SJCRH30 (cell line): ENCODE data around the gene HOXD4. TPM values are rescaled to one million over a fixed set of nuclear protein-coding genes. Genes with fewer than 3 reads are reported as not detected.

Source experiments
- DNase-seq, 2 experiments: peaks; one replicate each; pipeline ENCODE4 v3.0.0-alpha.2; 2015 to 2020
- H3K27ac ChIP-seq: fragments of 250-450 bp; sonication (Bioruptor Pico); 2 replicates; pipeline ENCODE4 v1.5.1; 2020; ENCODE audit warnings: mild to moderate bottlenecking, moderate library complexity
- H3K27me3 ChIP-seq: fragments of 250-450 bp; sonication (Bioruptor Pico); 2 replicates; pipeline ENCODE4 v1.5.1; 2020; ENCODE audit warnings: mild to moderate bottlenecking, moderate library complexity
- H3K36me3 ChIP-seq: fragments of 250-450 bp; sonication (Bioruptor Pico); 2 replicates; pipeline ENCODE4 v1.5.1; 2020; ENCODE audit warnings: mild to moderate bottlenecking, moderate library complexity
- H3K4me1 ChIP-seq: fragments of 250-450 bp; sonication (Bioruptor Pico); 2 replicates; pipeline ENCODE4 v1.5.1; 2020; ENCODE audit warnings: mild to moderate bottlenecking, moderate library complexity
- H3K4me3 ChIP-seq: fragments of 250-450 bp; sonication (Bioruptor Pico); 2 replicates; pipeline ENCODE4 v1.5.1; 2020; ENCODE audit warnings: mild to moderate bottlenecking, moderate library complexity
- H3K9me3 ChIP-seq: fragments of 250-450 bp; sonication (Bioruptor Pico); replicated peaks from 2 replicates; pipeline ENCODE4 v1.5.1; 2020; ENCODE audit warnings: mild to moderate bottlenecking, moderate library complexity
- total RNA-seq: library from RNA; depleted of rRNA; stranded (reverse); fragments of >200 nt; shearing (Covaris generic); gene quantifications from 2 replicates; pipeline ENCODE4 v1.2.3, GENCODE V29; 2014

Gene HOXD4
- total RNA-seq, 1 experiment from 2014 or later, result not detected

DNA sequence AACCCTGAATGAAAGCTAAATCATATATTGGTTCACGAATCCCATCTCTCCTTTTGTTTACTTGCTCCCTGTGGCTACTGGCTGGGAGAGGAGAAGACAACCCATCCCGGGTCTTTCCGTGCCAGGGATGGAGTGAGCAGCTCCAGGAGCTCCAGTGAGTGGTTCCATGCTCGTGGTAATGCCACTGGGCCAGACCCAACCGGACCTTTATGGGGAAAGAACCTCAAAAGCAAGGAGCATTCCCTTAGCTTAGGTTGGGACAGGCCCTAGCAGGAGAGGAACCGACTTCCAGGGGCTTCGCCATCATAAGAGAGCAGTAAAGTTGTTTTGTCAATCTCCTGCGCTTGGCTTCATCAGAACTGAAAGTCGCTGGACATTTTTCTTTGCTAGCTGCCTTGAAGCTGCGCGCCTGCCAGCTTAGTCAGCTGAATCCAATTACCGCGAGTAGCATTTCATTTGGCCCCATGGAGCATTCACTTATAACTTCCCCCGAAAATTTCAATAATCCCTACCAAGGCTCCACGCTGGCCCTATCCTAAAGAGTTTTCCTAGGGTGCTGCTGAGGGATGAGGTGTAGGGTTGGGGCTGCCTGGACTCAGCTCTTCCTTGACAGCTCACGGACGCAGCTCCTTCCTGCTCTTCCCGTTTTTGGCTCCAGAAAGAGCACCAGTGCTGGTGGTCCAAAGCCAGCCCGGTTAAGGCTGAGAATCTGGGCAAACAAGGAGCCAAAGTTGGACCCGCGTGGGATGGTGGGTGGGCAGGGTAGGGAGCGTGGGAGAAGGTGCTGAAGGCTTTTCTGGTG lies 10.7 kb downstream of the HOXD4 start:
- Histone ChIP-seq H3K9me3 (no peaks in the 10 kb centered on the region), H3K4me1 (no peaks in the 10 kb centered on the region), H3K4me3 (no peak overlapping the region), H3K27me3 (0 out of 2 replicates have a peak, but pooled peaks cover 7% of the 10 kb centered on the region), H3K27ac (no peak overlapping the region), H3K36me3 (no peaks in the 10 kb centered on the region)
- no peak for DNase-seq

DNA sequence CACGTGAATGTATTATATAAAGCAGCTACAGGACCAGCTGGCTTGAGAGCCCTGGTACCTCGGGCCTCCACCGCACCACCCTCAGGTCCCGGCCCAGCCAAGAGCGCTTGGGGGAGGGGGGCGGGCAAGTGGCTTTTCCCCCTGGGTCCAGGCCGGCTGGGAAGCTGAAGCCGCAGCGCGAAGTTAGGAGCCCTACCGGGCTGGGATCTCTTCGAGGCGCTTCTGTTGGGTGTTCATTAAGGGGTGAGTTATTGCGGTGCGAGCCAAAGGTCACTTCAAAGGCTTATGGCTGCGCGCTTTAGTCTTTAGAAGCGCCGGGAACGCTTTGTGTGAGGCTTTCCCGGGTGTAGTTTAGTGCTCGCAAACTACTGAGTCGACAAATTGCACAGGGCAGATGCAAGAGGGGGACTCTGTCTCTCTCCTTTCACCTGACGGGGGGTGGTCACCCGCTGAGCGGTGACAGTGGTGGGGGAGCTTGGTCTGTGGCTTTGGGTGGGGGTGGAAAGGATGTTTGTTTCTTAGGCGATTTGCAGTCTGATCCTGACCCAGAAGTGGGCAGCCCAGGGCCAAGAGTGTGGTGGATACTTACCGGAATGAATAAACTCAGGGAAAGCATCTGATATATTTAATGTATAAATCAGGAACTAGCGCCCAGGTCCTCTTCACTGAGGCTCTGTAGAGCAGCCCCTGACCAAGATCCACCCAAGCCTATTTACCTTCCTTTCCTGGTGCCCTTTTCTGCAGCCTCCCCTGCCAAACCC lies 11.7 kb downstream of the HOXD4 start:
- Histone ChIP-seq H3K27ac (no peak overlapping the region), H3K27me3 (0 out of 2 replicates have a peak, but pooled peaks cover 7% of the 10 kb centered on the region), H3K36me3 (no peaks in the 10 kb centered on the region), H3K4me3 (no peak overlapping the region), H3K9me3 (no peaks in the 10 kb centered on the region), H3K4me1 (no peaks in the 10 kb centered on the region)
- DNase-seq, result no peak

- Histone ChIP-seq H3K27me3 (0 out of 2 replicates have a peak, but pooled peaks cover 7% of the 10 kb centered on the region), H3K4me1 (no peaks in the 10 kb centered on the region), H3K4me3 (no peak overlapping the region)
Measured at GRCh38 chr2:176163672-176164056, 12.3 kb downstream of the HOXD4 start.

GRCh38 chr2:176164201-176164600 lies 12.9 kb downstream of the HOXD4 start:
- 0 out of 2 replicates have a peak, but pooled peaks cover 7% of the 10 kb centered on the region for H3K27me3 ChIP-seq

More at GRCh38 chr2:176163672-176164056, 12.3 kb downstream of the HOXD4 start:
- H3K36me3 ChIP-seq, result no peaks in the 10 kb centered on the region
- no peak for DNase-seq
- H3K27ac ChIP-seq, result no peak overlapping the region
- H3K9me3 ChIP-seq, result no peaks in the 10 kb centered on the region

DNA sequence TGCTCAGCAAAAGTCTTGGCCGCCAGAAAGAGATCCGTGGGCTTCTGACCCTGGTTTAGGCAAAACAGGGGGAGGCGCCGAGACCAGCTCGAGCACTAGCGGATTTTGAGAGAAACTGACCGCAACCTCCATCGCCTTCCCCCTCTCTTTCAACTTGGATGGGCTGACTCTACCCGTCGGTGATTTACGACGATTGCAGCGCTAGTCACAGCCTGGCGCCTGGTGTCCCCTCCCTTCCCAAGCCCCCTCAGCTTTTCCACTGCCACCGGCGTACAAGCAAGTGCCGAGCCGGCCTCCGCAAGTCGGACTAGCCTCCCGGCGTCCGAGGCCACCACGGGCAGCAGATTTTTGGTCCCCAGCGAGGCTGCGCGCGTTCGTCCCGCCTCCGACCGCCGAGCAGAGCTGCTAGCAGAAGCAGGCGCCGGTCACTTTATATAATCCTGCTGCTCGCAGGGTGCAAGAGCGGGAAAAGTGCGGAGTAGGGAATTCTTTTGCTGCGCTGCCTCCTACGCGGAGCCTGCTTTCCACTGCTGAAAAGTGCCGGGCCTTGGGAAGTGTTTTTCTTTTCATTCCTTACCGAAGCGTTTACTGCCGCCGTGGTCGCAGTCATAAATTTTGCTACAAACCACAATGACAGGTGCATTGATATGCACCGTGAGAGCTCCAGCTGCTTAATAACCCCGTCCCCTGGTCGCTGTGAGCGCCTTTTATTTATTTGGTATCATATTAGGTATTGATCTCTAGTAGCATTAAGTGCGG lies 13.4 kb downstream of the HOXD4 start:
- H3K27ac ChIP-seq, result no peak overlapping the region
- no peaks in the 10 kb centered on the region for H3K36me3 ChIP-seq
- H3K9me3 ChIP-seq, result no peaks in the 10 kb centered on the region
- H3K27me3 ChIP-seq, result 0 out of 2 replicates have a peak, but pooled peaks cover 7% of the 10 kb centered on the region
- no peaks in the 10 kb centered on the region for H3K4me1 ChIP-seq
- peak in 1 of 2 experiments; percentile 27 for DNase-seq
- H3K4me3 ChIP-seq, result peak overlapping the region; percentile 26

More at GRCh38 chr2:176164201-176164600, 12.9 kb downstream of the HOXD4 start:
- no peak overlapping the region for H3K4me3 ChIP-seq
- H3K36me3 ChIP-seq, result no peaks in the 10 kb centered on the region
- H3K27ac ChIP-seq, result no peak overlapping the region
- H3K4me1 ChIP-seq, result no peaks in the 10 kb centered on the region
- H3K9me3 ChIP-seq, result no peaks in the 10 kb centered on the region
- DNase-seq, result no peak

- Histone ChIP-seq H3K27ac (no peak overlapping the region), H3K4me1 (no peaks in the 10 kb centered on the region), H3K27me3 (0 out of 2 replicates have a peak, but pooled peaks cover 7% of the 10 kb centered on the region), H3K4me3 (peak overlapping the region; percentile 26), H3K9me3 (no peaks in the 10 kb centered on the region), H3K36me3 (no peaks in the 10 kb centered on the region)
- no peak for DNase-seq
Measured at GRCh38 chr2:176165370-176166050, 14.2 kb downstream of the HOXD4 start.

DNA sequence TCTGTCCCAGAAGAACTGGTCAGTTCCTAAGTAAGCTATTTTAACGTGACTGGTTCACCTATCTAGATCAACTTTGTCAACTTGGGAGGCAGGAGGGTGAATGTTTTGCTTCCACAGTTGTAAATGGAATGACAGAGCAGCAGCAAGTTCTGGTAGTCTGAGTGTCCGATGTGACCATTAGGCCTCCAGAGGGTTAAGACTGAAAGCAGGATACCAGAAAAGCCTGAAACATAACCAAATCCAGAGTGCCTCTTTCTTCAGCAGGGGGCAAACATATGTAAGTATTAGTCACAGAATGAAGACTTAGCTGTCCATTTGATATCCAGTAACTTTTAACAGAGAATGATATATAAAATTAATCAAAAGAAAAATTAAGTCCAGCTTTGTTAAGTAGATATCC lies 14.9 kb downstream of the HOXD4 start:
- no peak for DNase-seq
- Histone ChIP-seq H3K4me3 (no peak overlapping the region), H3K27me3 (0 out of 2 replicates have a peak, but pooled peaks cover 7% of the 10 kb centered on the region), H3K36me3 (no peaks in the 10 kb centered on the region), H3K9me3 (no peaks in the 10 kb centered on the region), H3K4me1 (no peaks in the 10 kb centered on the region), H3K27ac (no peak overlapping the region)

- H3K4me1 ChIP-seq, result no peaks in the 10 kb centered on the region
- H3K4me3 ChIP-seq, result no peak overlapping the region
- H3K36me3 ChIP-seq, result no peaks in the 10 kb centered on the region
- no peak overlapping the region for H3K27ac ChIP-seq
- no peak for DNase-seq
- H3K27me3 ChIP-seq, result 0 out of 2 replicates have a peak, but pooled peaks cover 7% of the 10 kb centered on the region
- H3K9me3 ChIP-seq, result no peaks in the 10 kb centered on the region
Measured at GRCh38 chr2:176167398-176167797, 16.0 kb downstream of the HOXD4 start.

- Histone ChIP-seq H3K36me3 (no peaks in the 10 kb centered on the region), H3K27ac (no peak overlapping the region), H3K9me3 (no peaks in the 10 kb centered on the region), H3K27me3 (0 out of 2 replicates have a peak, but pooled peaks cover 7% of the 10 kb centered on the region), H3K4me1 (no peaks in the 10 kb centered on the region), H3K4me3 (no peak overlapping the region)
- DNase-seq, result no peak
Measured at GRCh38 chr2:176169181-176169580, 17.8 kb downstream of the HOXD4 start.

- no peaks in the 10 kb centered on the region for H3K36me3 ChIP-seq
- H3K4me3 ChIP-seq, result no peak overlapping the region
- no peaks in the 10 kb centered on the region for H3K9me3 ChIP-seq
- no peak overlapping the region for H3K27ac ChIP-seq
- H3K4me1 ChIP-seq, result no peaks in the 10 kb centered on the region
- 0 out of 2 replicates have a peak, but pooled peaks cover 7% of the 10 kb centered on the region for H3K27me3 ChIP-seq
- DNase-seq, result no peak
Measured at GRCh38 chr2:176169711-176170110, 18.4 kb downstream of the HOXD4 start.

GRCh38 chr2:176170602-176171305 lies 19.4 kb downstream of the HOXD4 start:
- Histone ChIP-seq H3K9me3 (no peaks in the 10 kb centered on the region), H3K4me3 (no peak overlapping the region), H3K27ac (no peak overlapping the region), H3K4me1 (no peaks in the 10 kb centered on the region), H3K27me3 (0 out of 2 replicates have a peak, but pooled peaks cover 4% of the 10 kb centered on the region), H3K36me3 (no peaks in the 10 kb centered on the region)
- no peak for DNase-seq

GRCh38 chr2:176171351-176172006 lies 20.1 kb downstream of the HOXD4 start:
- no peak overlapping the region for H3K4me3 ChIP-seq
- no peak for DNase-seq
- no peaks in the 10 kb centered on the region for H3K4me1 ChIP-seq
- no peaks in the 10 kb centered on the region for H3K9me3 ChIP-seq
- H3K27me3 ChIP-seq, result no peaks in the 10 kb centered on the region
- no peaks in the 10 kb centered on the region for H3K36me3 ChIP-seq
- no peak overlapping the region for H3K27ac ChIP-seq
